NCI-H446 treated with DMSO at 0.1 percent for 48 hours (cell line): ENCODE data around the gene JAG2.

Experiments
- DNase-seq: peaks from one replicate; lab custom pipeline; 2025; lab: John Stamatoyannopoulos, UW

JAG2 gene

GRCh38 chr14:105165761-105166485 lies 2.7 kb downstream of the JAG2 start:
- no peak for DNase-seq

DNA sequence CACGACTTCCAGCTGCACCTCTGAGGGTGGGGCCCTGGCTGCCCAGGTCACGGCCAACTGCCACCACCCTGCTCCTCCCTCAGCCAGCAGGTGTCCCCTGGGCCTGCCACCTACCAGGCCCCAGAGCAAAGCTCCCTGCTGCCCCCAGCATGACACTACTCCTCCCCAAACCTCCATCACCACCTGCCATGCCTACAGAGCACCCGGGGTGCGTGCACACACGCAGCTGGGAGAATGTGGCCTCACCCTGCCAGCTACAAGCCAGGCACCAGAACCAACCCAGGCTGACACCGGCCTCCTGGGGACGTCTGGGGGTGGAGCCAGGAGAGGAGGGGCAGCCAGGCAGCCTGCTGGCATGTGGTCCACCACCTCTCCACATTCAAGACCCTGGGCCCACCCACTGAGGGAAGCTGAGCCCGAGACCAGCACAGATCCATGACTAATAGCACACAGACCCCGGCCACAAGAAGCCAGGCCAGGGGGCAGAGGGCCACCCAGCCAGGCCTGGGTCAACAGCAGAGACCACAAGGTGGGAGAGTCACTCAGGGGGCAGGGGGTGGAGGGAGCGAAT lies 3.4 kb downstream of the JAG2 start:
- DNase-seq, result no peak

DNA sequence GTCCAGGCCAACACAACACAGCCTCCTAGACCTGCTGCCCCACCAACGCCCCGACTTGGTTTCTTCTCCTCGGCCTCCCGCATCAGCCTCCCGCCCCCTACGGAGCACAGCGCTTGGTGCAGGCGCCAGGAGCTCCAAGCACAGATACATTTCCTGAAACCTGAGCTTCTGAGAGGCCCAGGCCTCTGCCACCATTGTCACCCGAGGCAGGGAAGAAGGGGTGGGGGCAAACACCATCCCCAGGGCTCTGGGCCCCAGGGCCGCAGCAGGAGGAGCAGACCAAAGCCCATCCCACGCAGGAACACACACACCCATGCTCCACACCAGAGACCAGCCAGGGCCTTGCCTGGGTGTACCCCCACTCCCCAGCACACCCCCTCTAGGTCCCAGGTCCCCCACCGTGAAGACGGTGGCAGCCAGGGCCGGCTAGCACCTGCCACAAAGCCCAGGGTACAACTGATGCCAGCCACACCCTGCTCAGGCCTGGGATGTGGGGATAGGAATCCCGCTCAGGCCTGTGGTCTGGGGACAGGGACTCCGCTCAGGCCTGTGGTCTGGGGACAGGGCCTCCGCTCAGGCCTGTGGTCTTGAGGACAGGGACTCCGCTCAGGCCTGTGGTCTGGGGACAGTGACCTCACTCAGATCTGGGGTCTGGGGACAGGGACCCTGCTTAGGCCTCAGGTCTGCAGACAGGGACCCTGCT lies 5.4 kb downstream of the JAG2 start:
- DNase-seq, result no peak

DNA sequence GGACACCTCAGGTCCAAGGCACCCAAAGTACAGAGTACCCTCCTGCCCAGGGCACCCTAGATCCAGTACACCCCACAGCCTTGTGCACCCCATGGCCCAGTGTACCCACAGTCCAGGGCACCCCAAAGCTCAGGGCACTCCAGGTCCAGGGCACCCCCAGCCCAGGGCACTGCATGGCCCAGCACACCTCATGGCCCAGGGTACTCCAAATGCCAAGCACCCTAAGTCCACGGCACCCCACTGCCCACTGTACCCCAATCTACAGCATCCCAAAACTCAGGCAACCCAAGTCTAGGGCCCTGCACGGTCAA lies 6.0 kb downstream of the JAG2 start:
- no peak for DNase-seq

GRCh38 chr14:105161964-105162668 lies 6.5 kb downstream of the JAG2 start:
- DNase-seq, result no peak

GRCh38 chr14:105161309-105161708 lies 7.3 kb downstream of the JAG2 start:
- no peak for DNase-seq

- no peak for DNase-seq
Measured at GRCh38 chr14:105160776-105161175, 7.8 kb downstream of the JAG2 start.

- DNase-seq, result no peak
Measured at GRCh38 chr14:105159344-105159743, 9.2 kb downstream of the JAG2 start.

DNA sequence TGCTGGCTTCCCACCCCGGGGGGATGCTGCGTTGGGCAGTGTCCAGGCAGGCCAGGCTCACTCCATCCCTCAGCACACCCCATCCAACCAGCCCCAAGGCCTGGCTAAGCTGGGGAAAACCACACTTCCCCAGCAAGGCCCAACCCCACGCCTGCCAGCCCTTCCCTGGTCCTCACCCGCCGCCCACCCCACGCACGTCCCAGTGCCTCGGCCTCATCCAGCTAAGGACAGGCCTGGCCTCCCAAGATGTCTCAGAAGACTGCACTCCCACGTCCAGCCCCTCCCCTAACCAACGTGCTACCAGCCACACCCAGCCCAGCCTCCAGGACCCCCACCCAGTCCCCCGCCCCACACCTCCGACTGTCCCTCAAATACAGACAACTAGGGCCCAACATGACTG lies 9.8 kb downstream of the JAG2 start:
- no peak for DNase-seq

DNA sequence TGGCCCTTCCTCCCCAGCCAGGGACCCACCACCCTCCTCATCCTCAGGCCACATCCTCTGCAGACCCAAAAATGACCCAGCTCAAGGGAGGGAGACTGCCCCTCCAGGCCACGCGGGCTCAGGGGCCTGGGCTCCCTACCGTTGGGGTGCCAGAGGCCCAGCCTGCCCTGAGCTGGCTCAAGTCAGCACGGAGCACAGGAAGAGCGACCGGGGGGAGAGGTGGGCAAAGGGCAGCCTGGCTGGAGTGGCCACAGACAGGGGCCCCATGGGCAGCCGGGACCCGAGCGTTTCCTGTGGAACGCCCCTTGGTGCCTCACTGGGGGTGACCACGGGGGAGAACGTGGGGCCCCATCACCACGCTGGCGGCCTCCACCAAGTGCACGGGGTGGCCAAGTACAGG lies 10.7 kb downstream of the JAG2 start:
- no peak for DNase-seq

- DNase-seq, result no peak
Measured at GRCh38 chr14:105156414-105157375, 11.9 kb downstream of the JAG2 start.

DNA sequence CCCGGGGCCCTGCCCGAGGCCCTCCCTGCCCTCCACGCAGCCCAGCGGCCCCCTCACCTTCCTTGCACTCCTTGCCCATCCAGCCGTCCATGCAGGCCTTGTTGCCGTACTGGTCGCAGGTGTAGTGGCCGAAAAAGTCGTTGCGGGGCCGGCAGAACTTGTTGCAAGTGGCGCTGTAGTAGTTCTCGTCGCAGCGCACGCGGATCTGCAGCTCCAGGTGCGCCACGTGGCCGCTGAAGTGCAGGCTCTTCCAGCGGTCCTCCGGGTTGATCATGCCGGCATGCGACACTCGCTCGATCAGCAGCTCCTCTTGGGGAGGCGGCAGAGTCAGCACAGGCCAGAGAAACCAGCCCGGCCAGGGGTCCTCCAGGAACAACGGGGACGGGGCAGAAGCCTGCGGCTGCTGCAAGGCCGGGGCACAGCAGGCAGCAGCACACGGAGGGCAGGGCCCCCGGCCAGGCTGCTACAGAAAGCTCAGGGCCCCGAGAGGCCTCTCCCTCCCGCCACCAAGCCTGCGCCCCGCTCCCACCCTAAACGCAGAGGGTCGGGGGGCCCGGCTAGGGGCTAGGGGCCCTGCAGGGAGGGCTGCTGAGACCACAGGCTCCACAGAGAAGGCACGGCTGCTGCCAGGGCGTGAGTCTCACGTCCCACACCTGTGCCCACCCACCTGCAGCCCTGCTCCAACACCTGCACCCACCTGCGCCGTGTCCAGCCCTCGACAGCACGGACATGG lies 12.7 kb downstream of the JAG2 start:
- DNase-seq, result no peak

DNA sequence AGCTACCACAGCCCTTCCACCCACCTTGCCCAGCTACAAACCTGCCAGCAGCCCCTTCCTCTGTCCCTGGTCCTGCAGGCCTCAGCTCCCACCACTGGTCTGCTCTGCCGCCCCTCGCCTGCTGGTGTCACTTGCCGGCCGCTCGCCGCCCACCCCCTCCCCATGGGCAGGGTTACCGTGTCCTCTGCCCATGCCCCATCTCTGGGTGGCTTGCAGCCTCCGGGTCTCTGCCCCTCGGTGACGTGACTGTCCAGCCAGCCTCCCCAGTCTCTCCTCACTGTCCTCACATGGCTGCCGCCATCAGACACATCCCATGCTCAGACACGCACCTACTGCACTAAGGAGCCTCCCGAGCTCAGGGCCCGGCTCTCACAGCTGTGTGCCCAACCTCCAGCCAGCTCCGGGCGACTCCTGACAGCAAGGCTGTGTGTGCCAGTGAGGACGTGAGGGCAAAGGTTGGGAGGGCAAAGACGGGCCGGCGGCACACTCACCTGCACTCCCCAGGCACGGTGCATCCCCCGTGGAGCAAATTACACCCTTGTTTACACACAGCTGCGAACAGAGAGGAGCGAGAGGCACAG lies 13.4 kb downstream of the JAG2 start:
- DNase-seq, result no peak

- DNase-seq, result no peak
Measured at GRCh38 chr14:105154476-105154871, 14.1 kb downstream of the JAG2 start.

- no peak for DNase-seq
Measured at GRCh38 chr14:105153739-105154475, 14.7 kb downstream of the JAG2 start.

DNA sequence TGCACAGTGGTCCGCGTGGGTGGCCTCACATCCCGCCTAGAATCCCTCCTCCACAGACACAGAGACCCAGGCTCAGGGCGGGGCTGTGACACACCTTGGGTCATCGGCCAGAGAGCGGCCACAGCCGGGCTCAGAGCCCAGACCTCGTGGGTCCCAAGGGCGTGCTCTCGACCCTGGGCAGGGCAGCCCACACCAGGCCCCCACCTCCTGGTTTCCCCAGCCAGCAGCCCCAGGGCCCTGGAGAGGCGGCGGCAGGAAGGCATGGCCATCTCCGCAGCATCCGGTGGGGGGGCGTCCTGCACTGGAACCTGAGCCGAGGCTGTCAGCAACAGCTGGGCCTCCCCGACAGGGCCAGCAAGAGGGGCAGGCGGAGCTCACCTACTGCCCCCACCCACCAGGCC lies 15.2 kb downstream of the JAG2 start:
- no peak for DNase-seq

GRCh38 chr14:105152794-105153241 lies 15.8 kb downstream of the JAG2 start:
- no peak for DNase-seq

GRCh38 chr14:105151838-105152793 lies 16.5 kb downstream of the JAG2 start:
- DNase-seq, result no peak
